ENCODE measurements around the gene SLC7A1.

DNA sequence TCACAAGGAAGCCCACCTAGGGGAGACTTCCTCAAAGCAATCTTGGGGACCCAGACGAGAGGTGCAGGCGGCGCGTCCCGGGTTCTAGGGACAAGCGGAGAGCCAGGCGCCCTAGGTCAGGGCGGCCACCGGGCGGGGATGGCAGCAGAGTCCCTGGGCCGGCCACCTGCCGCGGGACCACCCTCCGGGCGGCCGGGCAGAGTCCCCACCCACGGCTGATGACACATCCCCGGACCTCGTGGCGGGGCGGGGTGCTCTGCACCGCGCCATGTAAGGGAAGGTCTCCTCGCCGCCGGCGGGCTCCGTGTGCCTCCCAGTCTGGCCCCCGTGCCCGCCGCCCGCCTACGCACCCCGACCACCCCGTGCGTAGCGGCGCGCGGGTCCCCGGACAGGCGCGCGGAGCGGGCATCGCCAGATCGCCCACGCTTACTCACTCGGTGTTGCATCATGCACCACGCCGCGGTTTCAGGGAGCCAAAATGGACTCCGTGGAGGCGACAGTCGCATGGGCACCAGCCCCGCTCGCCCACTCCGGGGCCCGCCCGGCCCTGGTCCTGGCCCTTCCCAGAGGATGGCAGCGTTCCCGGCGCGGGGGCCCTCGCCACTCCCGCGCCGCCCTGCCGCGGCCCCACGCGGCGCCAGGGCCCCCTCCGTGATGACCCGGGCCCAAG lies 643 bp downstream of the SLC7A1 start:
- TF ChIP-seq POLR2A (IDR thresholded peaks at IDR 0.05; ENCODE audit: low read length), result peak; percentile 77
- TF ChIP-seq GATA1 (IDR thresholded peaks at IDR 0.05; ENCODE audit: low read depth, low read length), result no peak
